H1 (cell line): ENCODE data around the gene NR2E3. TPM values are rescaled to one million over a fixed set of nuclear protein-coding genes. Genes with fewer than 3 reads are reported as not detected.

Experiments used
- NANOG ChIP-seq: IDR thresholded peaks from 2 replicates; pipeline ENCODE4 v1.6.1; 2011; ENCODE audit warnings: low read length, low read depth, mild to moderate bottlenecking, inconsistent platforms; ENCODE audit not compliant: insufficient read depth, poor library complexity, severe bottlenecking
- RBBP5 ChIP-seq: IDR thresholded peaks from 2 replicates; pipeline ENCODE4 v1.7.1; 2012; ENCODE audit warnings: low read depth, mild to moderate bottlenecking, inconsistent platforms, low read length, moderate library complexity, borderline replicate concordance
- SIX5 ChIP-seq: IDR thresholded peaks from 2 replicates; pipeline ENCODE4 v1.6.1; 2011; ENCODE audit warnings: mild to moderate bottlenecking, low read depth, low read length
- SUZ12 ChIP-seq: fragments of 200-600 bp; sonication (generic); IDR thresholded peaks from 2 replicates; pipeline ENCODE4 v1.6.1; 2012; ENCODE audit warnings: mild to moderate bottlenecking, inconsistent platforms, low read length, moderate library complexity, mixed read lengths
- polyA plus RNA-seq, 7 experiments: library from polyadenylated mRNA; depleted of rRNA in 3 of 7; stranded (reverse) in 5 of 7; unstranded in 2 of 7; fragments of >200 nt in 5 of 7; fragments of 200-250 nt in 2 of 7; gene quantifications; 1 replicate in 5 of 7; 2 replicates in 1 of 7; 4 replicates in 1 of 7; pipeline versions ENCODE4 v1.2.1 to v1.2.3, GENCODE V29; 2011 to 2013; ENCODE audit warnings: missing spikeins in 2 of 7, mixed read lengths in 2 of 7
- total RNA-seq: library from RNA; stranded (reverse); fragmentation: NEBNext Ultra II Directional; extraction: Animal tissue kit (Norgen Biotek cat#: 25700); gene quantifications from 2 replicates; pipeline ENCODE4 v1.2.1, GENCODE V29; 2021

The NR2E3 gene
- total and polyA plus RNA-seq, 2 of the 8 experiments (the other 6 are each of a cell fraction or from before 2014, with no cell fraction given) = 0.56 to 0.80 TPM

GRCh38 chr15:71800835-71801745 lies 9.3 kb upstream of the NR2E3 start (continued):
- TF ChIP-seq SIX5 (no peak), NANOG (no peak), SUZ12 (no peak), RBBP5 (no peak)
